ENCODE measurements around the gene REEP6. TPM values are rescaled to one million over a fixed set of nuclear protein-coding genes. Genes with fewer than 3 reads are reported as not detected.
"Not testable (repeated sequence)": the region's sequence is repeated elsewhere in the genome, so short reads cannot be mapped to it uniquely, and the experiment has no call there.

Gene REEP6
- total RNA-seq, 1 donor from 2014 or later, result 0.26 TPM

DNA sequence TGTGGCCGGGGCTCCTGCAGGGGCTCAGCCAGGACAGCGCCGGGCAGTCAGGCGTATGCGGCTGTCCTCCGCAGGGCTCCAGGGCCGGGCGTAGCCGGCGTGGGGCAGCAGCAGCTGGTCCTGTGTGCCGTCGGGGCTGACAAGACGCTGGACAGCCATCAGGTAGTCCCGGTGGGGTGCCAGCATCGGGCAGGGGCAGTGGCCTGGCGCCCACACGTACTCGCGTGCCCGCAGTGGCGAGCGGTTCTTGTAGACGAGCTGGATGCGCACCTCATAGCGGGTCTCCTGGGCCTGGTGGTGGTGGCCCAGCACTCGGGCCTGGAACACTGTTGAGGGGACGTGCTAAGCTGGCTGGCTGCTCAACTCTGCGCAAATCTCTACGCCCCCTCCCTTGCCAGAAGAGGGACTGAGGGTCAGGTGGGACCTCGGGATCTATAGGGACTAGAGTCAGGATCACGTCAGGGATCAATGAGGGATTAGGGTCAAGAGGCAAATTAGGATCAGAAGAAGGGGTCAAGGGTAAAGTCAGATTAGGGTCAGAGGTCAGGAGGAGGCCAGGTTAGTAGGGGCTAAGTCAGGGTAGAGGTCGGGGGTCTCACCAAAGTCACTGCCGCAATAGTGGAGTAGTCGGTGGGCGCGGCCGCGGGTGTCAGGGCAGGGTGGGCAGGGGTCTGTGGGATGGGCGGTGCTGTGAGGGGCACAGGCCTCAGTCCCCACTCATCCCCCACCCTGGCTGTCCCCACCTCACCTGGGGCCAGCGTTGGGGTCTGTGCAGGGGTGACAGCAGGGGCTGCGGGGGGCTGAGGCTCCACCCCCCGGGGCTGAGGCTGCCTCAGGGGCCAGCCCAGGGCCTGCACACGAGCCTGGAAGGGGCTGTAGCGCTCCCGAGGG lies 15.3 kb downstream of the REEP6 start:
- DNase-seq (ENCODE audit: low read depth in 2 of 2), result no peak

DNA sequence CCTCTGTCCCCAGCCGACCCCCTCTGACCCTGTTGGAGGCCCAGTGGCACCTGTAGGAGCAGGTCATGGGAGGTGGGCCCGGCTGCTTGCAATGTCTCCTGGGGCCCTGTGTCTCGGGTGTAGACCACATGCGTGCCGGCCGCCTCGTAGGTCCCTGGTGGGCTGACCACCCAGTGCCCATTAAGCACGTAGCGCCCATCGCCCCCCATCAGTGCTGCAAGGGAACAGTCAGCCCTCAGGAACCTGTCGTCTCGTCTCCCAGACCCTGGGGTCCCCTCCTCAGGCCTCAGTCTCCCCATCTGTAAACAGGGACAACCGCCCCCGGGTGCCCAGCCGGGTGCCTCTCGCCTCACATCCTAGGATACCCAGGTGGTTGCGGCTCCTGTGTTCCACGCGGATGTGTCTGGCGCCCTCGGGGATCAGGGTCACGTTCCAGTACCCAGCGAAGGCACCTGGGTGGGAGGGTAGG lies 16.2 kb downstream of the REEP6 start:
- DNase-seq (ENCODE audit: low read depth in 2 of 2), result no peak

DNA sequence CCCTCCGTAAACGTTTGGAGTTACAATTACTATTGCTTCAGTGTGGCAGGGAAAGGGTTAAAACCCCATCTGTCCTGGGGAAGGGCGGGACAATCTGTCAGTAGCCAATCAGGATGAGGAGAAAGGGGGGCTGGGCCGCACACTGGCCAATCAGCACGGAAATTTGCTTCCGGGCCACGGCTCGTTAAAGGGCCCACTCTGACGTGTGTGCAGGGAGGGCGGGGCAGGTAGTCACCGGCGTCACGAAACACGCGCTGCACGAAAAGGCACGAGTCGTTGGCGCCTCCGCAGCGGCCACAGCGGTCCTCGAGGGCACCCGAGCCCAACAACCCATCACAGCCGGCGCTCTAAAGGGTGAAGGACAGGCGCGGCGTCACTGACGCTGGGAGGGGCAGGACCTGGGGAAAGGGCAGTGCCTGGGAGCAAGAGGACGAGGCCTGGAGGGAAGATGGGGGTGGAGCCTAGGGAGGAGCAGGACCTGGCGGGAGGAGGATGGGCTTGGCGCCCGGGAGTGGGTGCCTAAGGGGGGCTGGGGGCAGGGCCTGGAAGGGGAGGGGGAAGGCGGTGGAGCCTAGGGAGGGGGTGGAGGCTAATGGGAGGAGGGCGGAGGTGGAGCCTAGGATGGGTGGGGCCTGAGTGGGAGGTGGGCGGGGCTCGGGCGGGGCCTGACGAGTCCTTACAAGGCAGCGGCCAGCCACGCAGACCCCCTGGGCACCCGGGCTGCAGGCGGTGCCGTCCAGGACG lies 17.0 kb downstream of the REEP6 start:
- peak; percentile 85 to 92 for DNase-seq (ENCODE audit: low read depth in 2 of 2)

DNA sequence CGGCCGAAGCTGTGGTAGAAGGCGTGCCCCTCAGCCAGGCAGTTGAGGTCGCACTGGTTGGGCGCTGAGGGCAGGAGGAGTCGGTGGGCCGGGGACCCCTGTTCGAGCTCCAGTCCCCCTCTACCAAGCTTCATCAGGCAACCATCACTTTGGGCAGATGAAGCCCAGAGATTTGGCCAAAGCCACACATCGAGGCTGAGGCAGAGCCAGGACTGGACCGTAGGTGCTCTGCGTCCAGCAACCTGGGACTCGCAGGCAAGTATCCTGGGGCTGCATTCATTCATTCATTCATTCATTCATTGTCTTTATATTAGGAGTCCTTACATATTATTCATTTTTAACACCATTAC lies 17.5 kb downstream of the REEP6 start:
- no peak for DNase-seq (ENCODE audit: low read depth in 2 of 2)

DNA sequence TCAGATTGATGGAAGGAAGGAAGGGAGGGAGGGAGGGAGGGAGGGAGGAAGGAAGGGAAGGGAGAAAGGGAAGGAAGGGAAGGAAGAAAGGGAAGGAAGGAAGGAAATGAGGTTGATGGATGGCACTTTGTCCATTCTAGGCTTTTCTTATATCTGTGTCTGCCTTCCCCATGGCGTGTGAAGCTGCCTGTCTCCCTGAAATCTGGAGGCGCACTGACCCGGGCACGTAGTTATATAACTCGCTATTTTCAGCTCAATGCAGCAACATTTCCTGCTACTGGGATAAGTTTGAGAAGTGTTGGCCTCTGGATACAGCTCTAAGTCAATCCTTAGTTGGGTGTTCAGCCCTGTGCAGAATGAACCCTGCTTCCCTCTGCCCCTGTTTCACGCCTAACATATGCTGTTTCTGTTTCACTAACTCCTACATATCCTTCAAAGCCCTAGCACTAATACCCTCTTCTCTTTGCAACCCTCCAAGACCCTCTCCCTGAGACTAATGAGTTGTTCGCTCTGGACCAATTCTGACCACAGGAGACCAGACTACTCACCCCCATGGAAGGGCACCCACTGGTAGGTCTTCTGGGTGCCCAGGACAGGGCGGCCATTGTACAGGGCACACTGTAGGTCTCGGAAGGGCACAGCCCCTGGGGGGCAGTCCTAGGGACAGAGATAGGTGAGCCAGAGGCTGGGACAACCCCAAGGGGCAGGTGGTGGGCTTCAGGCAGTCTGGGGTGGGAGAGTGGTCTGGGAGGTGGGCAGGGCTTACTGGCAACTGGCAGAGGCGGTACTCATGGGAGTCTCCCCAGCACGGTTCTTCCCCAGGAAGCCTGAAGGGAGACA lies 18.8 kb downstream of the REEP6 start:
- DNase-seq (ENCODE audit: low read depth in 2 of 2), result no peak

DNA sequence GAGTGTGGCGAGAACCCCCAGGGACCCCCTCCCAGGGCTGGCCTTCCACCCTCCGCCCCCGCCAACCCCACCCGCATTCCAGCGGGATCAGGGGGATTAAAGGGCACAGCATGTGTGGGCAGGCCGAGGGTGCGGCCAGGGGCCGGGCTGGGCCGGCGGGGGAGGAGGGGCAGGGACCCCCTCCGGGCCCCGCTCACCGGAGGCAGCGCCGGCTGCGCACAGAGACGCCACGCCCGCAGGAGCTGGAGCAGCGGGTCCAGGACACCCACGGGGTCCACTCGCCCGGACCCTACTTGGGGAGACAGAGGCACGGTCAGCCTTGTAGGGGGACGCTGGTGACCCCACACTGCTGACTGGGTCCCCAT lies 19.4 kb downstream of the REEP6 start:
- no peak for DNase-seq (ENCODE audit: low read depth in 2 of 2)

DNA sequence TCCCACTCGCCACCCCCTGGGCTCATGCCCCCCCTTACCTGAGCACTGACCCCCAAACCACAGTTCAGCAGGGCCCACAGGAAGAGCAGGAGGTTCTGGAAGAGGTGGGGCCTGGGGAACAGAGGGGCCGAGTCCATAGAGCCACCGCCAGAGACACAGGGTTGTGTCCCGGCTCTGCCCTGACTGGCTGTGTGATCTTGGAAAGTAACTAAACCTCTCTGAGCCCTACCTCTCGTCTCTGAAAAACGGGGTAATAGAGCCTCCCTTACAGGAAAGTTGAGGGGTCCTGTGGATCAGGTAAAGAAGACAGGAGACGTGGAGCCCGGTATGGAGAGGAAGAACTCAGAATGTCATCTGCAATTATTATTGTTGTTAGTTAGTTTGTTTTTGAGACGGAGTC lies 19.8 kb downstream of the REEP6 start:
- no peak for DNase-seq (ENCODE audit: low read depth in 2 of 2)

DNA sequence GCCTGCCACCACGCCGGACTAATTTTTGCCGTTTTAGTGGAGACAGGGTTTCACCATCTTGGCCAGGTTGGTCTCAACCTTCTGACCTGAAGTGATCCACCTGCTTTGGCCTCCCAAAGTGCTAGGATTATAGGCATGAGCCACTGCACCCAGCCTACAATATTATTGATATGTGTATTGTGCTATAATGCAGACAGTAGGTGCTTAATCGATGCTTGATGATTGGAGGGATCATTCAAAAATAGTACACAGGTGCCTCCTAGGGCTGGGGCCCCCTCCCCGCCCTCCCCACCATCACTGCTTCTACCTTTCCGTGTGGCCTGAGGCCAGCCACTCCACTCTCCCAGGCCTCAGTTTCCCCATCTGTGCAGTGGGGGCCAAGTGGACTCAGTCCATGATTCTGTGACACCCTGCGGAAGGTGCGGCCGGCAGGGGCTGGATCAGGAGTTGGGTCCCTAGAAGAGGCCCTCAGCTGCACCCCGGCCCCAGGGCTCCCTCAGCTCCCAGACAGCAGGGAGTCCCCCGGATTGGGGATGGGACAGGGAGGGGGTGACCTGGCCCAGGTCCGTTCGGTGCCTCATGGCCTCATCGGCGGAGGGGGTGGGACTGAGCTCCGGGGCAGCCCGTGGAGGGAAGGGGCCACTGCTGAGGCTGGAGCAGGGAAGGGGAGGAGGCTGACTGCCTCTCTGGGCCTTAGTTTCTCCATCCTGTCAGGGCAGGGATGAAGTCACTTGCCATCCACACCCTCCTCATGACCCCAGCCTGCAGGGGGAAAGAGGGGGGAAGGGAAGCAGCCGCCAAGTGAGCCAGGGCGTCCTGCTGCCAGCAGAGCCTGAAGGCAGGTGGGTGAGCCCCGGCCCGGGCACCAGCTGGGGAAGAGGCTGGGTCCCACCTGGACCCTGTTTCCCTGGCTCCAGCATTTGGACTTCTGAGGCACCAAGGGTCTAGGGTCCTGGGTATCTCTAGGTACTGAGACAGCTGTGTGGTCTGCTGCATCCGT lies 20.6 kb downstream of the REEP6 start:
- DNase-seq (ENCODE audit: low read depth in 2 of 2), result no peak

DNA sequence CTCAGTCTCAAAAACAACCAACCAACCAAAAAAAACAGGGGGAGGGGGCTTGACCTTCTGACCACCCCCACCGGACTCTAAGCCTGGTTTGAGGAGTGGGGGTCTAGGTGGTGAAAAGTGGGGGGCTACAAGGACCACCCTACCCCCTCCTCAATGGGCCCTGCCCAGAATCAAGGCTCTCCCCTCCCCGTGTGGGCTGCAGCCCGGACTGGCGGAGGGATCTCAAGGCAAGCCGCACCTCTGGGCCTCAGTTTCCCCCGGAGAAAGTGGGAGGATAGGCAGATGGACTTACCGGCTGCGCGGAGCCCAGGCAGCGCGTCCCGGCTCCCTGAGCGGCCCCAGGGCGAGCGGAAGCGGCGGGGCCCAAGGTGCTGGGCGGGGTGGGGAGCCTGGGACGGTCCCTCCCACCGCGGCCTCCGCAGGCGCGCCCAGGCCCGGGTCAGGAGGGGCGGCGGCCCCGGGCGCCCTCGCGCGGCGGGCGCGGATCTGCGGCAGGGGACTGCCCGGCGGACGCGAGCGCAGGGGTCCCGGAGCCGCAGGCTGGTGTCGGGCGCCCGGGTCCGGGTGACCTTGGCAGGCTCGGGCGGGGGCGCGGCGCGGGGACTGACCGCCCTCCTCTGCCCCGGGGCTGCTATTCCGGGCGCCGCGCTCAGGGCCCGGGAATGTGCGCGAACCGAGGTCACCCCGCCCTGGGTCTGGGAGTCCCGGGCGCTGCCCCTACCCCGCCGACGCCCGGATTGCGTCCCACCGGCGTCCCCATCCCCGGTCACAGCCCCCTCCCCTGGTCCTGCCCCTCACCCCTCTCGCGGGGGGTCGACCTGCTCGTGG lies 21.9 kb downstream of the REEP6 start, which contains the start of gene ADAMTSL5:
Gene ADAMTSL5 (minus strand): TSS at position 349 of the 828 bp plus-strand sequence. CDS start 2,076 bp downstream, outside the sequence.
- no peak for DNase-seq (ENCODE audit: low read depth in 2 of 2)

DNA sequence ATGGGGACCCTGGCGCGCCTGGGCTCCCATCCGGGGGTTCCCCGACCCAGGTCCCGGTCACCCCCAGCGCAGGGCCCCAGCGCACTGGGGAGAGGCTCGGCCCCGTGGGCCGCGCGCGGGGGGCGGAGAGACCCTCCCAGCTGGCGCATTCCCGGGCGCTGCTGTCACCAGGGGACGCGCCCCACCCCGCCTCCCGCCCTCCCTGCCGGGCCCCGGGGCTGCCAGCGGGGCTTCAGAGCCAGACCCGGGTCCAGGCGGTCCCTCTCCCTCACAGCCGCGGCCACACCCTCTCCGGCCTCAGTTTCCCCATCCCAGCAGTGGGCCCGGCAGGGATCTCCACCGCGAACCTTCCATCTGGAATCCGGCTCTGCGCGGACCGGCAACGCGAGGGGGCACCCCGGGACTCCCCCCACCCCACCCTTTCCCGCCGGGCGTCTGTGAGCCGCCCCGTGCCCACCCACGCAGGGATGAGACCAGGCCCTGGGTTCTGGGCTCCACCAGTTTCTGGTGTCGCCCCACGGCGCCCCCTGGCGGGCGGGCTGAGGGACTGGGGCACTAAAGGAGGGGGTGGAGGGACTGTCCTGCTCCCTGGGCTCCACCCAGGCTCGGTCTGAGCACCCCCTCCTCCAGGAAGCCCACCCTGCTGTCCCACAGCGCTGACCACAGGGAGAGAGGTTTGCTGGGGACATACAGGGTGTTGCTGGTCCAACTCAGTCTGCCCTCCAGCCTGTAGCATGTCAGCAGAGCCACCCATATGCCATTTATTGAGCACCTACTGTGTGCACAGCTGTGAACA lies 22.7 kb downstream of the REEP6 start:
- peak in 1 of 2 donors; percentile 40 for DNase-seq (ENCODE audit: low read depth in 2 of 2)

DNA sequence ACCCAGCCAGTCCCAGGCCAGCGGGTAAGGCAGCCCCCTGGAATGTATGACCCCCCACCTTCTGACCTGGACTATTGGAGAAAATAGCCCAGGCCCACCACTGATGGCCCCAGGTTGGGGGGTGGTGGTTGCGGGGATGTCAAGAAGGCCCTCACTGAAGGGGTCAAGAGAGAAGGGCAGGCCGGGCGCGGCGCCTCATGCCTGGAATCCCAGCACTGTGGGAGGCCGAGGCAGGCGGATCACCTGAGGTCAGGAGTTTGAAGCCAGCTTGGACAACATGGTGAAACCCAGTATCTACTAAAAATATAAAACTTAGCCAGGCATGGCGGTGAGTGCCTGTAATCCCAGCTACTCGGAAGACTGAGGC lies 23.3 kb downstream of the REEP6 start:
- DNase-seq (ENCODE audit: low read depth in 2 of 2), result no peak

DNA sequence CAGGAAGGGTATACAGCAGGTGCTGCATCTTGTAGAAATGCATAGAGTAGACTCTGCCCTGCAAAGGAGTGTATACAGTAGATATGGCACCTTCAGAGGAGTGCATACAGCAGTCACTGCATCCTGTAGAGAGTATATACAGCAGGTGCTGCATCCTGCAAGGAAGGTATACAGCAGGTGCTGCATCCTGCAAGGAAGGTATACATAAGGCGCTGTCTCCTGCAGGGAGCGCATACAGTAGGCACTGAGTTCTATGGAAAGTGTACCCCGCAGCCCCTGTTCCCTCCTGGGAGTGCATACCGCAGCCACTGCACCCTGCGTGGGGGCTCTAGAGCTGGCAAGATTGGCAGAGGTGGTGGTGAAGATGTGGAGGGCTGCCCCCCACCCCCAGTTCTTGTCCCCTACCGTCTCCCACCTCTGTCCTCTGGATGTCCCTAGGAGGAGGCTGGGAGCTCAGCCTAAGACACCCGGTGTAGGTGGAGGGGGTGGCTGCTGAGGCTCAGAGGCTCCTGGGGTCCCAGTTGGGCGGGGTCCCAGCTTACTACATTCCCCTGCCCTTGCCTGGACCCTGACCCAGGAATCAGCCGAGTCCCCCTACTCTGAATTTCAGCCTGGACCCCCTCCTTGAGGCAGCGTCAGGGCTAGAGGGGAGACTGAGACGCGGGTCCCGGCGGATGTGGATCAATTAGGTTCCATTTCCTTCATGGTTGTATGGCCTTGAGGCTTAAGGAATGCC lies 24.2 kb downstream of the REEP6 start:
- DNase-seq (ENCODE audit: low read depth in 2 of 2), result no peak

DNA sequence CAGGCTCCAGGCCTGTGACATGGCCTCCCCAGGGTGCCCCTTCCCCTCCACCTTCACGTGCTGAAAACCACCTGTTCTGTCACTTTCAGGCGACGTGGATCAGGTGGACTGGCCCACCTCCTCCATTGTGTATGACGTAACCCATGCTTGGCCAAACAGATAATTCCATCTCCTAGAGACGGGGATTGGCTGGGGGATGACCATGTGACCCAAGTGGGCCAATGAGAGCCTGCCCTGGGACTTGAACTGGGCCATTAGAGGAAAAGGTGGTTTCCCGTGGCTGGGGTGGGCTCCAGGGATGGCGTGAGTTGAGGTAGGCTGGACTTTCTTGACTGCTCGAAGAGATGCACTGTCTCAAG lies 25.4 kb downstream of the REEP6 start:
- no peak for DNase-seq (ENCODE audit: low read depth in 2 of 2)

DNA sequence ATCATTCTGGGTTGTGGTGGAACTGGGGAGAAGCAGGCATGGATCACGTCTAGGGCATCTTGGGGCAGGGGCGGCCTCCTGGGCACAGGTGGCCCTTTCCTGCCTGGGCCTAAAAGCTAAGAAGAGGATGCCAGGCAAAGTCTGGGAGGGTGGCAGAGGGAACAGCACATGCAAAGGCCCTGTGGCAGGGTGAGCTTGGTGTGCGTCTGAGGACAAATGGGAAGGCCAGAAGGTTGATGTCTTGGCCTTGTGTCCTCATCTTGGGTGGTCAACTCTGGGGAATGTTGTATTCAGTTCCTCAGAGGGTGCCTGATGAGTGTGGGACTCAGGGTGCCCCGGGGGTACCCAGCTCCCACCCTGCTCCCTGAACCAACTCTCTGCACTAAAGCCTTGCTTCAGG lies 27.5 kb downstream of the REEP6 start:
- DNase-seq (ENCODE audit: low read depth in 2 of 2), result no peak

DNA sequence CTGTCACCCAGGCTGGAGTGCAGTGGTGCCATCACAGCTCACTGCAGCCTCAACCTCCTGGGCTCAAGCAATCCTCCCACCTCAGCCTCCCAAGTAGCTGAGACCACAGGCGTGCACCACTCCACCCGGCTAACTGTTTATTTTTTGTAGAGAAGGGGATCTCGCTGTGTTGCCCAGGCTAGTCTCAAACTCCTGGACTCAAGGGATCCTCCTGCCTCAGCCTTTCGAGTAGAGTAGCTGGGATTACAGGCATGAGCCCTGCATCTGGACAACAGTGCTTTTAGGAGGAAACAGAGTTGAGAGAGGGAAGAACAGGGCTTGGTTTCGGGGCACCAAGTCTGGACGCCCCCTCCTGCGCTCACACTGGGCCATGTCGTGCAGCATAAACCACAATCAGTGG lies 28.8 kb downstream of the REEP6 start:
- not testable (repeated sequence) for DNase-seq (ENCODE audit: low read depth in 2 of 2)

DNA sequence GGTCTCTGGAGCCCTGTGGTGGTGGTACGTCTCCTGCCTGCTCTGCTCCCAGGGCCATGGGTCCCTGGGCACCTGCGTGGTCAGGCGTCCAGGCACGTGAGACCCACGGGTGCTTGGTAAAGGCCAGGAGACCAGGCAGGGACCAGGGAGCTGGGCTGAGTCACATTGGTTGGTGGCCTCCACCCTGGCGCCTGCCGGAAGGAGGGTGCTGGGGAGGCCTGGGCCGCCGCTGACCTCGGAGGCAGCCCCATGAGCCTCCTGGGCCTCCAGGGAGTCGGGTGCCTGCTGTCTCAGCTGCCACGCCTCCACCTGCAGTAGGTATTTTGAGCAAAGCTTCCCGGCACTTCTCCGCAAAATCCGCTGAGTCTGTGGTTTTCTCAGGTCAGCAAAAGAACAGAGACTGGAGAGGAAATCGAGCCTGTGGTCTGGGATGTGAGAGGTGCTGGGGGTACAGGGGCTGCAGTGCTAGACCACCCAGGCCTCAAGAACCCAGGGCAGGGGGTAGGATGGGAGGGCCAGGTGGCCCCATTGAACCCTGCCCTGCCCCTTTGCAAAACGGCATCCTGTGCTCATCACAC lies 29.3 kb downstream of the REEP6 start:
- DNase-seq (ENCODE audit: low read depth in 2 of 2), result no peak

DNA sequence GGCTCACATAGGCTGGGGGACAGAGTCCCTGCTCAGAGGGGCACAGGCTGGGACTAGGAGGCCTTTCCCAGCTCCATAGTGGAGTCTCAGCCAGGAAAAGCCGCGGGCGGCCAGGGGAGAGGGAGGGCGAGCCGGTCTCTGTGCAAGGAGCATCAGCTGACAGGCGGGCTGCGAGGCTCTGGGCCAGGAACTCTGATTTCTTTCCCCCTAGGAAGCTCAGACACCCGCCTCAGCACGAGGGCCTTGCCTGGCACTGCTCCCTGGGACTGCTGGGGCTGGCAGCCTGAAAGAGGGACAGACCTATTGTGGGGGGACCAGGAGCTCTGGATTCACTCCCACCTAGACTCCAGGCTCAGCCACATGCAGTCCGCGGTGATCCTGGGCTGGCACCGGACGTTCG lies 30.7 kb downstream of the REEP6 start:
- no peak for DNase-seq (ENCODE audit: low read depth in 2 of 2)

DNA sequence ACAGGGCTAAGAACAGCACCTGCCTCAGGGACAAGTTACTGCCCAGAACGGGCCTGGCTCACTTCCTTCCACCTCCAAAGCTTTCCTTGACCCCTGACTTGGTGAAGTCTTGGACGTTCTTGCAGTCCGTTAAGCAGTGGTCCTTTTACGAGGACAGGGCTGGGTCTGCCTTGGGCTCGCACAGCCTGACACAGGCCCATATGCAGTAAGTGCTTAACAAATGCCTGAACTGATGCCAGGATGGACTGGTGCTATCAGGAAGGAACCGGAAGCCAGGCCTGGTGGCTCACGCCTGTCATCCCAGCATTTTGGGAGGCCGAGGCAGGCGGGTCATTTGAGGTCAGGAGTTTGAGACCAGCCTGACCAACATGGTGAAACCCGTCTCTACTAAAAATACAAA lies 31.1 kb downstream of the REEP6 start:
- DNase-seq (ENCODE audit: low read depth in 2 of 2), result no peak
